ENCODE data around the gene ATP11A.

The ATP11A gene

DNA sequence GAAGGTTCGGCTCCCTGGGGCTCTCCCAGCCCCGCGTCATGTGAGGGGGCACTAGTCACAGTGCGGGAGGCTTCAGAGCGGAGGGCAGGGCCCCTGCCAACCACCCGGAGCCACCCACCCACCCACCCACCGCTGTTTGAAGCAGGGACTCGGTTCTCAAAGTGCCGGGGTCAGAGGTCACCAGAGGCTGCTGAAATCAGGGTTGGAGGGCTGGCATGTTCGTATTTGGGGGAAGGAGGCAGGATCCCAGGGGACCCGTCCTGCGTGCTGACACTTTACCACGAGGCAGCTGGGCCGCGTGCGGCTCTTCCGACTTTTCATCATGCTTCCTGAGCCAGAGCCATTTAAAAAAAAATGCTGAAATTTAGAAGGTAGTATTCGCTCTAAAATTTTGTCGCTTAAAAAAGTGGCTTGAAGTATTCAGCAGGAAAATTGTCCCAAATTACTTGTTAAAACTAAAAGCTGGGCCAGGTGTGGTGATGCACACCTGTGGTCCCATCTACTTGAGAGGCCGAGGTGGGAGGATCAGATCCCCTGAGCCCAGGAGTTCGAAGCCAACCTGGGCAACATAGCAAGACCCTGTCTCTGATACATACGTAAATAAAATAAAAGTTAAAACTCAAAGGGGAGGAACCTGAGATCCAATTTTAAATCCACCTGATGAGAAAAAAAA lies 21.2 kb downstream of the ATP11A start:
- no peak for DNase-seq (ENCODE audit: low read depth)

DNA sequence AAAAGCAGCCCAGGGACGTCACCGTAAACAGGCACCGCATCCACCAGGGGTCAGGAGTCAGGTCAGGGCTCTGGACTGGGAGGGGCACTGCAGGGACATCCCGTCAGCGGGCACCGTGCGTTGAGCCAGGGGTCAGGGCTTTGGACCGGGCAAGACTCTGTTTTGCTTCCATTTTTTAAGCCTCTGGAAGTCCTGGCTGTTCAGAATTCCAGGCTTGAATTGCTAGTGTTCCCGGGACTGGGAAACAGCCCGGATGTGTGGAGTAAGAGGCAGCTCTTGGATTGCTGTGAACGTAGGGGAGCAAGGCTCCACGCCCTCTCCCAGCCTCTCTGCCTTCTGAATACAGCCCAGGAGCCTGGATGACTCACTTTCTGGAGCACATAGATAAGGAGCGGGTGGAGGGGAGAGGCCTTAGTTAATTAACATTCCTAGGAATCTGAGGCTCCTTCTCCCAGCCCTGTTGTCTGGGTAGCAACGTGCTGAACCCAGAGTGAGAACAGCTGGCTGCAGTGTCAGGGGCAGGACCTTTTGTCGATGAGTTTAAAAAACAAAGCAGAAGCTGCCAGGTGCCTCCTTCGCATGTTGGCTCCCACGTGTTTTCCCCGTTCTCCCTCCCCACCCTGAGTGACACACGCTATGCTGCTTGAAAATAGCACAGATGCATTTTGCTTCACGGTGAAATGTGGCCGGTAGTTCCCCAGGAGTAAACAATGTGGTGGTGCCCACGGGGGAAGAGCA lies 21.9 kb downstream of the ATP11A start:
- DNase-seq (ENCODE audit: low read depth): no peak

DNA sequence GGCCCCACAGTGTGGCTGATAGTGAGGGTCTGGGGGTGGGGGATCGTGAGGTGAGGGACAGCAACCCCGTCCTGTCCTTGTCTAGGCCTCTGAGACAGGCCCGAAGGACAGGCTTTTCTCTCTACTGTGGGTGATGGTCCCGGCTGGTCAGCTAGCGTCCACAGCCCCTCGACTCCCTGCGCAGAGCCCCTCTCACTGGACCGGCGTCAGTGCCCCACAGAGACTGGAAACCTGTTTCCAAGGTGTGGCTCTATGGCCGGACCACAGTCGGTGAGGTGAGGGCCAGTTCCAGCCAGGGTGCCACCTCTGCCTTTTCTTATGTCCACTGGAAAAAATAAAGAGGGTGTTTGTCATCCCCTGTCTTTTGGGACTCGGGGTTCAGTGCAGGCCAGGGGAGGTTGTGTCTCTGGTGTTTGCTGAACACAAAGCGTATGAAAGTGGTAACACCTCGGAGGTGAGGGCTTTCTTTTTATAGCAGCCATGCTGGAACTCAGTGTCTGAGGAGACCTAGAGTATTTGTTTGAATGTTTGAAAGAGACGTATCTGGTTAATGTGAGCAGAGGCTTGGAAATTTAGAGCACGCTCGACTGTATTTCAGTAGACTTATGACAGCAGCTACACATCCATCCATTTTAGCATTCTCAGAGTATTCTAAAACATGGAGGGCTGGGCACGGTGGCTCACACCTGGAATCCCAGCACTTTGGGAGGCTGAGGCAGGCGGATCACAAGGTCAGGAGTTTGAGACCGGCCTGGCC lies 22.8 kb downstream of the ATP11A start:
- no peak for DNase-seq (ENCODE audit: low read depth)

DNA sequence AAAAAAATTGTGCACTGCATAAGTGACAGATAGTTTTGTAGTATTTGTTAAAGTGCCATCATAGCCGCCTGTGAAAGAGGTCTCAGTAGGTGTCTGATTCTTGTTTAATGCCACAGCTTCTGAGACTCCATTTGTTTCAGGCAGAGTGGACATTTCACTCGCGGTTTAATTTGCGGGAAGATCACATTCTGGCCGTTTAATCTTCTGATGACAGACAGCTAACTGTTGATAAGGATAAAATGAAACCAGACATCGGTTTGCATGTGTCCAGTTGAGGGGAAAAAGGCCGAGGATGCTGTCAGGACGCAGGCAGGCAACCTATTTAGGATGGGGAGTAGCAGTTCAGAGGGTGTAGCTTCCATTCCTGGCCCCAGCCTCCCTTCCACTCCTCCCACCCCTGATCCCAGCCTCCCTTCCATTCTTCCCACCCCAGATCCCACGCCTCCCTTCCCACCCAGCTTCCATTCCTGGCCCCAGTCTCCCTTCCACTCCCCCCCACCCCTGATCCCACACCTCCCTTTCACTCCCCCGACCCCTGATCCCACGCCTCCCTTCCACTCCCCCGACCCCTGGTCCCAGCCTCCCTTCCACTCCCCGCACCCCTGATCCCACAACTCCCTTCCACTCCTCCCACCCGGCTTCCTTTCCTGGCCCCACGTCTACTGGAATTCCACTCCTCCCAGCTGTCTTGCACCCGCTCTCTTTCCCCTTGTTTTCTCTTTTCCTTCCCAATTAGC lies 23.8 kb downstream of the ATP11A start:
- no peak for DNase-seq (ENCODE audit: low read depth)

DNA sequence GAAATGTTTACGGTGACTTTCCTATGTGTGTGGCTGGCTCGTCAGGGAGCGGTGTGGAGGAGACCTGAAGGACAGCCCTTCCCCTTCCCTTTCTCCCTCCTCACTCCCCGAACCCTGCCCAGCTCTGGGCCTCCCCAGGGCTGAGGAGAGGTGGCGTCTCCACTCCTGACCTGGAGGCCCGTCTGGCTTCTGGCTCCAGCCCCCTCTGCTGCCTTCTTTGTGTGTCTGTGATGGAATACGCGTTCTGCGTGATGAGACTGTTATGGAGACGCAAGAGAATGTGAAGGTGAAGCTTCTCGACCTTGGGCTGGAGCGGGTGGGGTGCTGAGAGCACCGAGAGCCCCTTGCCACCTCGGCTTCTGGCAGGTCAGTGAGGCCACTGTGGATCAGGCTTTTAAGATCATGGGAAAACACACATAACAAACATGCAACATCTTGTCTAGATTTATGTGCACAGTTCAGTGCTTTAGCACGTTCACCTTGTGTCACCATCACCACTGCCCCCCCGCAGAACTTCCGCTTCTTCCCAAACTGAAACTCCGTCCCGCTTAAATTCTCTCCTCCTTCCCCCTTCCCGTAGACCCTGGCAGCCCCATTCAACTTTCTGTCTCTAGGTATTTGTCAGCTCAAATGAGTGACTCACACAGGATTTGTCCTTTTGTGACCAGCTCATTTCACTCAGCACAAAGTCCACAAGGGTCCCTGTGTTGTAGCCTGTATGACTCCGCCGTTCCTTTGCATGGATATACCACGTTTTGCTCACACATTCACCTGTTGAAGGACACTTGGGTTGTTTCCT lies 24.7 kb downstream of the ATP11A start:
- DNase-seq (ENCODE audit: low read depth): no peak

DNA sequence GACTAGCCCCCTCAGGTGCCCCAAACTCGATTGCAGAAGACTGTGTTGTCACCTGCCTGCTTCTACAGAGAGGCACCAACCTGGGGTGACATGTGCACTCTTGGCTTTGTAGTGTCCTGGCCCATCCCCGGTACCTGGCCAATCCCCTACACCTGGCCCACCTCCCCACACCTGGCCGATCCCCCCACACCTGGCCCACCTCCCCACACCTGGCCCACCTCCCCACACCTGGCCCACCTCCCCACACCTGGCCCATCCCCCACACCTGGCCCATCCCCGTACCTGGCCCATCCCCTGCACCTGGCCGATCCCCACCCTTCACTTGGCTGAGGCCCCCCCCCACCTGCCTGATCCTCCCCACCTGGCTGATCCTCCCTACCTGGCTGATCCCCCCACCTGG lies 25.4 kb downstream of the ATP11A start:
- no peak for DNase-seq (ENCODE audit: low read depth)

DNA sequence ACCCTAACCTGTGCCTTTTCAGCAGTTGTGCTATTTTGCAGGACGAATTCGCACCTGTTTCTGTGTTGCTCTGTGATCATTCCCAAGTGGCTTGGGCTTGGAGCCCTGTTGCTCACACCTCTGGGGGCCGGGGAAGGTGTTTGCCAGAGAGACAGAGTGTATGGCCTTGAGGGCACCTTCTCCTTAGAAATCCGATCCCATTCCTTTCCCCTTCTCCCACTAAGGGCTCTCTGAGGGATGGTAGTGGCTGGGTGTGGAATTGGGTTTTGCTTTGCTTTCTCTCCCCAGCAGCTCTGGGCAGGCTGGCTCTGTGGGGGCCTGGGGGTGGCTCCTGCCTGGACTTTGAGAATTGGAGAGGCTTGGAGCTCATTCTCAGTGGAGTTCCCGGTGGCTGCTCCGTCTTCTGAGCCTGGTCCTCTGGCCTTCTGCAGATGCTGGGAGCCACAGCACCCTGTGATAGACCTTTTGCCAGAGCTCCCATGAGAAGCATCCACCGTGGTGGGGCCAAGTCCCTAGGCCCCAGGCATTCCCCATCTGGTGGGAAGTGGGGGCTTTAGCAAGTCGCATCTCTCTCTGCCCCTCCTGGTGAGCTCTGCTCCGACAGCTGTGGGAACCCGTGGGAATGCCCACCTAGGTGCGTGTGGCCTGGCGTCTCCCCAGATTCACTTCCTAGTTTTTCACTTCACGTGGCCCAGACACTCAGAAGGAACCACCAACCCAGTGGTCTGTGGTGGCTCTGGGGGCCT lies 26.1 kb downstream of the ATP11A start:
- DNase-seq (ENCODE audit: low read depth): no peak

DNA sequence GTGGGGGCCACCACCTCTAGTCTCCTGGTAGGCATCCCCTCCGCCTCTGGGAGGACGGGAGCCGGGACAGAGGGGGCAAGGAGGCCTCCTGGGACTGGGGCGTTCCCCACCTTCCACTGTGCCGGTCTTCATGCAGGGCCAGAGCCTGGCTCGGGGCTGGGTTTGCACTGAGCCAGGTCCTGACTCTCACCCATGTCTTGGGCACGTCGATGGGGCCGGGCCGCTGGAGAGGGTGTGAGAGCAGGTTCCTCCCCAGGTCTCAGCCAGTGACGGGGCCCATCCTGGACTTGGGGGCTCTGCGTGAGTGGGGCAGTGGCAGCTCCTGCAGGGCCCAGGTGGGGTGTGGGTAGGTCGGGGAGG lies 26.6 kb downstream of the ATP11A start:
- DNase-seq (ENCODE audit: low read depth): no peak

DNA sequence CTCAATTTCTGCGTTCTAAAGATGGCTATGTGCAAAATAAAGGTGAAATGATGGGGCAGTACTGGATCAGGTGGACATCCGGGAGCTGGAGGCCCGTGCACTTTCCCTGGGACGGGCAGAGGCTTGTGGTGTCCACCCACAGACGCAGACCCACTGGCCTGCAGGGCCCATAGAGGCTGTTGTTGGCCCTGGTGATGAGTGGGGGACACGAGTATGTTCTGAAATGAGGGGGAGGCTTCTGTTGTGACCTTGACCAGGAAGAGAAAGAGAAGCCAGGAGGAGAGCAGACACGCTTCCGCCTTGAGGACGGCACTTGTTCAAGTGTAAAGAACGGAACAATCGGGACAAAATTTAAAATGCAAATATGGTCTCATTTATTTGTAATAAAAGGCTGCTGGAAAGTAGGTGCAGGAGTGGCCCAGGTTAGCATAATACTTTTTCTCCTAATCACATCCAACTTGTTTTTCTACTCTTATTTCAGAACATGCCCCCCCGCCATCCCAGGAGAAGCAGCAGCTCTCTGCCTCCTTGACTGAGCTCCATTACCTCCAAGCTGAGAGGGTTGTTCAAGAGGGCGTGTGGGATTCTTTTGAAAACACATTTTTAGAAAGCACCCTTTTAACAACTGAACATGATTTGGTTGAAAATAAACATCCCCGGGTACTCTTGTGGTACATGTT lies 27.1 kb downstream of the ATP11A start:
- DNase-seq (ENCODE audit: low read depth): no peak

DNA sequence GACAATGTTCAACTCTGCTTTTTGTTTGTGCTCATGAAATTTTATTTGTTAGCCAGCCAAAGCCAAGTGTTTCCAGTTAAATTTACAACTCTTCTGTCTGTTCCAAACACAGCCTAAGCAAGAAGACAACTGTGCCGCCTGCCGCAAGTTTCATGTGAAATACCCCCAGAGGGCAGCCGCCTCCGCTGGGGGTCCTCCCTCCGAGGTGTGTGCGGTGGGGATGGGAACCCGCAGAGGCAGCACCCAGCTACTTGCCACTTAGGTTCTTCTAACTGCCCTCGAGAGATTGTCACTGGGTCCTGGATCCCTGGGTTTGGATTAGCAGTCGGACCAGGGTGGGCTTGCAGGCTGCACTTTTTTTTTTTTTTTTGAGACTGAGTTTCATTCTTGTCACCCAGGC lies 28.5 kb downstream of the ATP11A start:
- no peak for DNase-seq (ENCODE audit: low read depth)

DNA sequence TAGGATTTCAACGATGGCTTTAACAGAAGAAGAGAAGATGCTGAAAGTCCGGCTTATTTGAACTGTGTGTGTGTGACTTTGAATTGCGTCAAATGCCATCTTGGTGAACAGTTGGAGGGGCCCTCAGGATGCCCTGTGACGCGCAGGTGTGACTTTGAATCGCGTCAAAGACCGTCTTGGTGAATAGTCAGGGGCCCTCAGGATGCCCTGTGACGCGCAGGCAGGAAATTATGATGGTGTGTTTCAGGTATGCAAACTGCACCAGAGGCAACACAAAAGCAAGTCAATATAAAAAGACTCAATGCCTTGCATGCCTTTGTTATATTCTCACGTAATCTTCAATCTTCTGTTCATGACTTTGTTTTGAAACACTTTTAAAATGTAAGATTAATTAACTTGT lies 29.2 kb downstream of the ATP11A start:
- DNase-seq (ENCODE audit: low read depth): no peak

DNA sequence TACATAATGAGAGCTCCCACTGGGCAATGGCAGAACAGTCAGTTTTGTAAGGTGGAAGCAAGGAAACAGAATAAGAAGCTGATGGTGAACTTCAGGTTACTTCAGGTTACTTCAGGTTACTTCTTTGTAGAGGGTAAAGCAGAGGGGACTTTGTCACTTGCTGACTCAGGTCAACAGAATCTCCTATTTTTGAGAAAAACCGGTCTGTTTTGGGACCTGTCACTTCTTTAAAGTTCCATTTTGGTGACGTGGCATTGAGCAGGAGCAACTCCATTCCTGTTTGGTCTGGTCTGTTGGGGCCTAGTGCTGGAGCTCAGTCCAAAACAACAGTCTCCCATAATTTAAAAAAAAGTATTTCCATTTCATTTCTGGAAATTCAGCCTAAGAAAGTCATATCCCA lies 29.7 kb downstream of the ATP11A start:
- DNase-seq (ENCODE audit: low read depth): no peak

DNA sequence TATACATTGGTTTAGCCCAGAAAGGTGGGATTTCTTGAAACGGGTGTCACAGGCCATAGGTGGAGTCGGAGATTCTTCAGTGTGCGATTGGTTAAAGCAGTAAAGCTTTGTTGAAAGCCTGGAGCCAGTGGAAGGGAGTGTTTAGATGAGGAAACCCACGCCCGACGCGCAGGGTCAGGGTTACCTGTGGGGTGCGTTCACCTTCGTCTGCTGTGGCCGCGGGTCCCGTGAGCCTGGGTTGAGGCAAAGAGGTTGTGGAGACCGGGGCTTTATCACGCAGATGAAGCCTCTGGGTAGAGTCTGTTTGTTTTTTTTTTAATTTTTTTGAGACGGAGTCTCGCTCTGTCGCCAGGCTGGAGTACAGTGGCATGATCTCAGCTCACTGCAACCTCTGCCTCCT lies 30.4 kb downstream of the ATP11A start:
- DNase-seq (ENCODE audit: low read depth): no peak

DNA sequence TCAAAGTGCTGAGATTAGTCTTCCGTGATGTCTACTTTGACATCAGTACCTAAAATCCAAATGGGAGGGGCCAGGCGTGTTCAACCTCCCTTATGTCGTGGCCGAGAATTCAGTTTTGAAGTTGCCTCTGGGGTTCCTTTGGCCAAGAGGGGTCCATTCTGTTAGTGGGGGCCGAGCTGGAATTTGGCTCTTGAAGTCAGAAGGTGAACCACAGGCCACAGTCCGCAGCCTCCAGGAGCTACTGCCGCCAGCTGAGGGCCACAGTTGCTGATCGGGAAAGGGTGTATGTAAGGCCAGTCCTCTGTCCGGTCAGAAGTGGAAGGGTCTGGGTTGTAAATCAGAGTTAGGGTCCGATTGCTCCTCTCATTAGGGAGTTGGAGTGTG lies 31.0 kb downstream of the ATP11A start:
- no peak for DNase-seq (ENCODE audit: low read depth)

DNA sequence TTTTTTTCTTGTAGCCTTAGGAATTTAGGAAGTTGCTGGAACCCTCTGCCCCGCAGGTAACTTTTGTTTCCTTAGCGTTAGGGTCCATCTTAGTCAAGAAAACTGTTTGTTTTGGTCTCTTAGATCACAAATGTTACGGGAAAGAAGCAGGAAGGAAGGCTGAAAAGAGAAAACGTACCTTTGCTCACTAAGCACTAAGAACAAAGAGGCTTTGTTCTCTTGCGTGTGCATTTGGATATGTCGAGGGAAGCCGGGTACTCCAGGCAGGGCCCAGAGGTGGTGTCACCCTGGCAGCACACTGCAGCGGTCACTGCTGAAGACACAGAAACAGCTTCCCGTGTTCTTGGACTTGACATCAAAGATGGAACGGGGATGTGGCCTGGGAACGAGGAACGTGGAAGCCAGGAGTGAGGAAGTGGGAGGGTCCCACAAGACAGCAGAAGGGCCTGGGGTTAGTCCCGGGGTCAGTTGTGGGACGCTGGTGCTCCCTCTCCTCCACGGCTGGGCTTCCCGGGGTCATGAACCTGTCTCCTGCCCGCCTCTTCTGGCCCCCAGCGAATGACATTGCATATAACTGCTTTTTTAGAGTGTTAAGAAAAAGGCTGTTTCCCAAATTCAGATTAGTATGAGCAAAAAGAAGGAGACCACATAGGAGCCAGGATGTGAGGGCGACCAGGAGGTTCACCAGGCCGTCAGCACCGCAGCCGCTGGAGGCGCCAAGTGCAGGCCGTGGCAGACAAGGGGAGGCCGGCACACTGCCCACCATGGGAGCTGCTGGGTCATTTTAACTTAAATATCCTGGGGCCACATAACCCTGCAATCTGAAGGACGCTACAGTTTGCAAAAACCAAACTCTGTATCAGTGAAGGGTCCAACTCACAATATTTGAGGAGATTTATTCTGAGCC lies 31.6 kb downstream of the ATP11A start:
- DNase-seq (ENCODE audit: low read depth): no peak

DNA sequence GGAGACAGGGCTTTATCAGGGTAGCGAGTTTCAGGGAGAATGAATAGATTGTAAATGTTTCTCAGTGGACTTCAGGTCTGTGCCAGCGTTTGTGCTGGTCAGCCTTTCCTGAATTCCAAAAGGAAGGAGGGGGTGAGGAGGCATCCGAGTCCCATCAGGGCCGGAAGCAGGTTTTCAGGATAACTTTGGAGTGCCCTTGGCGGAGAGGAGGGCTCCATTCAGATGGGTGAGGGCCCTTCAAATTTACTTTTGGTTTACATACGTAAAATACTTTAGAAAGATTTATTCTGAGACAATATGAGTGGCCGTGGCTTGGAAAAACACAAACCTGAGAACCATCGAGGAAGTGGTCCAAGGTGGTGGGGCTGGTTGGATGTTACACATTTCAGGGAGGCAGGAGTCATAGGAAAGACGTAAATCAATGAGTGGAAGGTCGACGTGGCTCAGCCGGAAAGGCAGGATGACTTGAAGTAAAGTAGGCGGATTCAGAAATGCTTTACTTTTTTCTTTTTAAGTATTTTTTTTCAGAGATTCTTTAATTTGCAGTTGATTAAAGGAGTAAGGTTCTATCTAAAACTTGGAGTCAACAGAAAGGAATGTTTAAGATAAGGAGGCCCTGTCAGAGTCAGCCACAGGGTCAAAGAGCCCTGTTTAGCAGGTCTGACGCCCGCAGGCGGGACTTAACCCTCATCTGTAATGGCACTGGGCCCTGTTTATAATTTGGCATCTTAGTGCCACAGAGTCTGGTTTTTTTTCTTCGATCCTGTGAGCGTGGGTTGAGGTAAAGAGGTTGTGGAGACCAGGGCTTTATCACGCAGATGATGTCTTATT lies 32.8 kb downstream of the ATP11A start:
- no peak for DNase-seq (ENCODE audit: low read depth)

DNA sequence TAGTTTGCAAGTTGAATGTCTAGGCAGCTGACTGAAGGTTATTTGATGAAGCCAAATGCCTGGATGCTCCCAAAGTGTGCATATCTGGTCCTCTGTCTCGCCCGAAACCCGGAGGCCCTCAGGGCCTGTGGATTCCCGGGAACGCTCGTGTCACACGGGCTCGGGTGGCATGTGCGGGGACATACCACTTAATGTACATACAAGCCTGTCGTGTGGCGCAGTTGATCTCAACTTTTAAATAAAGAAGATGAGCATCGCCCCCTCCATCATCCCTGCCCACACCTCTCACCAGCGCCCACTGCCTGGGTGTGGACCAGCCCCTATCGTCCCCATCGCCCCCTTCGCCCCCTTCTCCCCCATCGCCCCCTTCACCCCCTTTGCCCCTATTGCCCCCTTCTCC lies 33.9 kb downstream of the ATP11A start:
- no peak for DNase-seq (ENCODE audit: low read depth)

DNA sequence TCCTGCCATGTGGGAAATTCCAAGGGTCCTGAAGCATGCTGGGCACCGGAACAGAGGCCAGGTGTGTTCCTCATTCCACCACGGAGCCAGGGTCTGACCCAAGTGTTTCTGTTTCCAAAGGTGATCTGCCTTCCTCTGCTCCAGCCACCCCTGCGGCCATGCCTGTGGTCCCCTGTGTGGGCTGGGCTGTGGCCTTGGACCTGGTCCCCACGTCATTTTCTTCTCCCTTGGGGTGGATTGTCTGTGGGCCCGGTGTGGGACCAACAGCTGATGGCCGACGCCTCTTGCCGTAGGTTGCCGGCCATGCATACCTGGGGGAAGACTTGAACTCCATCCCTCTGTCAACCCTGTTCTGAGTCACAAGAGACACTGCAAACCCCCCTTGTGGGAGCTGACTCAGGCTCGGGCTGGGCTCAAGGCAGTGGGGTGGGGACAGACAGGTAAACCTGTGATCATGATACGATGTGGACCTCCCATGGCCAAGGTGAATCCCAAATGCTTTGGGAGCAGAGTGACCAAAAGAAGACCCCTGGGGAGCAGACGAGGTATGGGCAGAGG lies 35.0 kb downstream of the ATP11A start:
- no peak for DNase-seq (ENCODE audit: low read depth)

All from stimulated activated CD8-positive, alpha-beta memory T cell treated with anti-CD3 and anti-CD28 coated beads, Interleukin-4, amount 100 ng/mL, for 24 hours (primary cell).